Dedifferentiated amniotic fluid mesenchymal stem cell (primary cell): Measurements from ENCODE around the gene UQCRHL.
"Not testable (repeated sequence)": the region's sequence is repeated elsewhere in the genome, so short reads cannot be mapped to it uniquely, and the experiment has no call there.

ENCODE experiments used
- DNase-seq: peaks from one replicate; pipeline ENCODE4 v3.0.0-alpha.2; 2016; ENCODE audit errors: extremely low spot score

The UQCRHL gene

GRCh38 chr1:15835741-15836510 is 28.5 kb upstream of the UQCRHL start:
- peak; percentile 99 for DNase-seq

- peak; percentile 15 for DNase-seq
Measured at GRCh38 chr1:15835205-15835740, 27.8 kb upstream of the UQCRHL start.

GRCh38 chr1:15834406-15835204 is 27.2 kb upstream of the UQCRHL start:
- DNase-seq, result peak; percentile 55

GRCh38 chr1:15833842-15834405 is 26.5 kb upstream of the UQCRHL start:
- DNase-seq, result peak; percentile 80

GRCh38 chr1:15833069-15833679 is 25.7 kb upstream of the UQCRHL start:
- DNase-seq, result no peak

GRCh38 chr1:15830258-15830657 is 22.8 kb upstream of the UQCRHL start:
- DNase-seq, result no peak

- not testable (repeated sequence) for DNase-seq
Measured at GRCh38 chr1:15828931-15829330, 21.5 kb upstream of the UQCRHL start.

GRCh38 chr1:15827567-15827966 is 20.1 kb upstream of the UQCRHL start:
- DNase-seq, result not testable (repeated sequence)

GRCh38 chr1:15826810-15827507 is 19.5 kb upstream of the UQCRHL start:
- DNase-seq, result no peak

GRCh38 chr1:15825800-15826199 is 18.4 kb upstream of the UQCRHL start:
- DNase-seq, result no peak

GRCh38 chr1:15820478-15820877 is 13.0 kb upstream of the UQCRHL start:
- DNase-seq, result no peak

GRCh38 chr1:15816674-15817073 is 9.2 kb upstream of the UQCRHL start:
- DNase-seq, result no peak

- no peak for DNase-seq
Measured at GRCh38 chr1:15810073-15810472, 2.6 kb upstream of the UQCRHL start.

- no peak for DNase-seq
Measured at GRCh38 chr1:15808955-15809354, 1.5 kb upstream of the UQCRHL start.

- no peak for DNase-seq
Measured at GRCh38 chr1:15807121-15807520, 328 bp downstream of the UQCRHL start.

- no peak for DNase-seq
Measured at GRCh38 chr1:15804060-15804459, 3.4 kb downstream of the UQCRHL start.

GRCh38 chr1:15803380-15803779 is 4.1 kb downstream of the UQCRHL start:
- DNase-seq, result no peak

- no peak for DNase-seq
Measured at GRCh38 chr1:15802234-15802965, 5.0 kb downstream of the UQCRHL start.

- DNase-seq, result no peak
Measured at GRCh38 chr1:15799928-15800835, 7.3 kb downstream of the UQCRHL start.
